ENCODE data around the gene RHOH.

Gene RHOH

GRCh38 chr4:40183615-40184411, 13.0 kb upstream of the RHOH start:
- Histone ChIP-seq H3K36me3 (ENCODE audit: control insufficient read depth in 2 of 2, insufficient read depth in 1 of 2, low read length in 2 of 2) (no peaks in the 10 kb centered on the region), H3K4me3 (ENCODE audit: low read depth, low read length) (no peak overlapping the region), H3K27ac (ENCODE audit: extremely low read depth, low read depth, low read length) (no peak overlapping the region), H3K9me3 (ENCODE audit: control insufficient read depth, insufficient read depth, low read depth, low read length) (no peaks in the 10 kb centered on the region), H3K4me1 (ENCODE audit: control insufficient read depth, insufficient read depth, low read length) (no peaks in the 10 kb centered on the region)
- CTCF ChIA-PET = interaction anchor here (0.6 to 1.2 kb wide), 4 partner anchors 20 to 220 kb away, joined by 3 to 5 read pairs (median 4); no protein-coding TSS in a partner anchor
- TF ChIP-seq ZNF776 (tag by site-specific recombination; IDR thresholded peaks at IDR 0.05; ENCODE audit: borderline replicate concordance) (no peak), ZNF660 (tag by site-specific recombination; IDR thresholded peaks at IDR 0.05) (no peak), ZNF423 (tag by site-specific recombination; IDR thresholded peaks at IDR 0.05) (no peak), ZNF560 (tag by site-specific recombination; IDR thresholded peaks at IDR 0.05; ENCODE audit: borderline replicate concordance) (no peak), ZNF692 (tag by site-specific recombination; IDR thresholded peaks at IDR 0.05) (no peak), ZNF639 (tag by site-specific recombination; IDR thresholded peaks at IDR 0.05) (no peak), ZNF701 (tag by site-specific recombination; IDR thresholded peaks at IDR 0.05) (no peak), ZNF449 (tag by site-specific recombination; IDR thresholded peaks at IDR 0.05) (no peak), ZNF391 (tag by site-specific recombination; IDR thresholded peaks at IDR 0.05; ENCODE audit: borderline replicate concordance, low read depth) (no peak), ZNF426 (tag by site-specific recombination; IDR thresholded peaks at IDR 0.05) (no peak)
- POLR2A ChIA-PET = no interaction called here

- no peak overlapping the region for H3K4me3 ChIP-seq (ENCODE audit: low read depth, low read length)
- no peak overlapping the region for H3K27ac ChIP-seq (ENCODE audit: extremely low read depth, low read depth, low read length)
- CTCF ChIA-PET = no interaction called here
- H3K36me3 ChIP-seq (ENCODE audit: control insufficient read depth in 2 of 2, insufficient read depth in 1 of 2, low read length in 2 of 2) = no peaks in the 10 kb centered on the region
- H3K9me3 ChIP-seq (ENCODE audit: control insufficient read depth, insufficient read depth, low read depth, low read length) = no peaks in the 10 kb centered on the region
- POLR2A ChIA-PET = no interaction called here
- H3K4me1 ChIP-seq (ENCODE audit: control insufficient read depth, insufficient read depth, low read length) = no peaks in the 10 kb centered on the region
- TF ChIP-seq ZNF280C (tag by site-specific recombination; IDR thresholded peaks at IDR 0.05) = no peak
These were observed 10.8 kb upstream of the RHOH start for GRCh38 chr4:40185830-40186664.

- POLR2A ChIA-PET = no interaction called here
- H3K27ac ChIP-seq (ENCODE audit: extremely low read depth, low read depth, low read length) = no peak overlapping the region
- TF ChIP-seq ZNF214 (tag by site-specific recombination; IDR thresholded peaks at IDR 0.05; ENCODE audit: borderline replicate concordance) (no peak), ZNF571 (tag by site-specific recombination; IDR thresholded peaks at IDR 0.05) (no peak), ZNF747 (tag by site-specific recombination; IDR thresholded peaks at IDR 0.05) (no peak), ZNF621 (tag by site-specific recombination; IDR thresholded peaks at IDR 0.05) (no peak), HOXA7 (CRISPR knock-in tag; IDR thresholded peaks at IDR 0.05; ENCODE audit: borderline replicate concordance) (no peak)
- CTCF ChIA-PET = no interaction called here
- H3K4me3 ChIP-seq (ENCODE audit: low read depth, low read length) = no peak overlapping the region
- no peaks in the 10 kb centered on the region for H3K36me3 ChIP-seq (ENCODE audit: control insufficient read depth in 2 of 2, insufficient read depth in 1 of 2, low read length in 2 of 2)
- no peaks in the 10 kb centered on the region for H3K9me3 ChIP-seq (ENCODE audit: control insufficient read depth, insufficient read depth, low read depth, low read length)
- no peaks in the 10 kb centered on the region for H3K4me1 ChIP-seq (ENCODE audit: control insufficient read depth, insufficient read depth, low read length)
These were observed 10.2 kb upstream of the RHOH start for GRCh38 chr4:40186665-40187014.
